MG63 (cell line): ENCODE measurements around the gene CCNY. TPM values are rescaled to one million over a fixed set of nuclear protein-coding genes. Genes with fewer than 3 reads are reported as not detected.

Experiments used
- DNase-seq: peaks from one replicate; pipeline ENCODE4 v3.0.0-alpha.2; 2020
- H3K27me3 ChIP-seq: fragments of 250-450 bp; sonication (Bioruptor Pico); 2 replicates; pipeline ENCODE4 v1.5.1; 2020; ENCODE audit warnings: mild to moderate bottlenecking, moderate library complexity
- H3K36me3 ChIP-seq: fragments of 250-450 bp; sonication (Bioruptor Pico); 2 replicates; pipeline ENCODE4 v1.5.1; 2020; ENCODE audit warnings: mild to moderate bottlenecking, moderate library complexity
- H3K4me3 ChIP-seq: fragments of 250-450 bp; sonication (Bioruptor Pico); 2 replicates; pipeline ENCODE4 v1.5.1; 2020; ENCODE audit warnings: mild to moderate bottlenecking, moderate library complexity
- H3K9me3 ChIP-seq: fragments of 250-450 bp; sonication (Bioruptor Pico); 2 replicates; pipeline ENCODE4 v1.5.1; 2020; ENCODE audit warnings: mild to moderate bottlenecking, moderate library complexity
- total RNA-seq: library from RNA; depleted of rRNA; stranded (reverse); fragments of >200 nt; shearing (Covaris generic); gene quantifications from 2 replicates; pipeline ENCODE4 v1.2.3, GENCODE V29; 2014; ENCODE audit warnings: low replicate concordance

CCNY gene
- total RNA-seq, 1 experiment from 2014 or later: 47.2 TPM

- H3K36me3 ChIP-seq: no peaks in the 10 kb centered on the region; the same call in 1 of the 2 replicates
- H3K9me3 ChIP-seq: no peaks in the 10 kb centered on the region
- no peak overlapping the region for H3K4me3 ChIP-seq
- no peaks in the 10 kb centered on the region for H3K27me3 ChIP-seq
- DNase-seq: no peak
These were observed 122.5 kb downstream of the CCNY start for GRCh38 chr10:35458500-35459448.

GRCh38 chr10:35459449-35459847, 123.1 kb downstream of the CCNY start:
- no peaks in the 10 kb centered on the region for H3K27me3 ChIP-seq
- DNase-seq: no peak
- H3K9me3 ChIP-seq: no peaks in the 10 kb centered on the region
- no peaks in the 10 kb centered on the region for H3K36me3 ChIP-seq
- H3K4me3 ChIP-seq: no peak overlapping the region

GRCh38 chr10:35460852-35461460, 124.6 kb downstream of the CCNY start:
- H3K9me3 ChIP-seq: no peaks in the 10 kb centered on the region
- H3K36me3 ChIP-seq: no peaks in the 10 kb centered on the region
- no peak overlapping the region for H3K4me3 ChIP-seq
- DNase-seq: no peak
- no peaks in the 10 kb centered on the region for H3K27me3 ChIP-seq

- Histone ChIP-seq H3K9me3 (no peaks in the 10 kb centered on the region), H3K27me3 (no peaks in the 10 kb centered on the region), H3K36me3 (no peaks in the 10 kb centered on the region), H3K4me3 (no peak overlapping the region)
- no peak for DNase-seq
These were observed 126.2 kb downstream of the CCNY start for GRCh38 chr10:35462491-35462934.

- Histone ChIP-seq H3K27me3 (no peaks in the 10 kb centered on the region), H3K4me3 (no peak overlapping the region), H3K9me3 (no peaks in the 10 kb centered on the region), H3K36me3 (no peaks in the 10 kb centered on the region)
- DNase-seq: no peak
These were observed 127.0 kb downstream of the CCNY start for GRCh38 chr10:35463105-35463867.

GRCh38 chr10:35463878-35464277, 127.6 kb downstream of the CCNY start:
- H3K9me3 ChIP-seq: no peaks in the 10 kb centered on the region
- no peak for DNase-seq
- H3K27me3 ChIP-seq: no peaks in the 10 kb centered on the region
- H3K36me3 ChIP-seq: no peaks in the 10 kb centered on the region
- no peak overlapping the region for H3K4me3 ChIP-seq

GRCh38 chr10:35464825-35465456, 128.6 kb downstream of the CCNY start:
- Histone ChIP-seq H3K27me3 (no peaks in the 10 kb centered on the region), H3K9me3 (no peaks in the 10 kb centered on the region)
- DNase-seq: no peak

GRCh38 chr10:35465673-35466072, 129.4 kb downstream of the CCNY start:
- H3K4me3 ChIP-seq: no peak overlapping the region
- H3K9me3 ChIP-seq: no peaks in the 10 kb centered on the region
- no peaks in the 10 kb centered on the region for H3K36me3 ChIP-seq
- DNase-seq: no peak
- H3K27me3 ChIP-seq: no peaks in the 10 kb centered on the region

More at GRCh38 chr10:35464825-35465456, 128.6 kb downstream of the CCNY start:
- H3K4me3 ChIP-seq: no peak overlapping the region
- no peaks in the 10 kb centered on the region for H3K36me3 ChIP-seq

GRCh38 chr10:35466170-35466569, 129.9 kb downstream of the CCNY start:
- Histone ChIP-seq H3K9me3 (no peaks in the 10 kb centered on the region), H3K4me3 (no peak overlapping the region), H3K36me3 (no peaks in the 10 kb centered on the region), H3K27me3 (no peaks in the 10 kb centered on the region)
- DNase-seq: no peak

- Histone ChIP-seq H3K27me3 (no peaks in the 10 kb centered on the region), H3K9me3 (no peaks in the 10 kb centered on the region), H3K36me3 (no peaks in the 10 kb centered on the region), H3K4me3 (no peak overlapping the region)
- DNase-seq: no peak
These were observed 130.4 kb downstream of the CCNY start for GRCh38 chr10:35466661-35467060.

- DNase-seq: no peak
- no peaks in the 10 kb centered on the region for H3K36me3 ChIP-seq
- H3K4me3 ChIP-seq: no peak overlapping the region
- H3K9me3 ChIP-seq: no peaks in the 10 kb centered on the region; the same call in 1 of the 2 replicates
- no peaks in the 10 kb centered on the region for H3K27me3 ChIP-seq
These were observed 130.9 kb downstream of the CCNY start for GRCh38 chr10:35467186-35467585.

GRCh38 chr10:35470248-35470924, 134.1 kb downstream of the CCNY start:
- no peak for DNase-seq
- H3K36me3 ChIP-seq: no peaks in the 10 kb centered on the region
- H3K4me3 ChIP-seq: no peak overlapping the region
- H3K9me3 ChIP-seq: no peaks in the 10 kb centered on the region; the same call in 1 of the 2 replicates
- no peaks in the 10 kb centered on the region for H3K27me3 ChIP-seq

- H3K36me3 ChIP-seq: no peaks in the 10 kb centered on the region
- DNase-seq: no peak
These were observed 134.6 kb downstream of the CCNY start for GRCh38 chr10:35470925-35471315.

GRCh38 chr10:35471435-35471834, 135.1 kb downstream of the CCNY start:
- H3K27me3 ChIP-seq: no peaks in the 10 kb centered on the region
- H3K36me3 ChIP-seq: no peaks in the 10 kb centered on the region
- H3K4me3 ChIP-seq: no peak overlapping the region
- H3K9me3 ChIP-seq: no peaks in the 10 kb centered on the region; the same call in 1 of the 2 replicates
- DNase-seq: no peak

More at GRCh38 chr10:35470925-35471315, 134.6 kb downstream of the CCNY start:
- Histone ChIP-seq H3K9me3 (no peaks in the 10 kb centered on the region; the same call in 1 of the 2 replicates), H3K4me3 (no peak overlapping the region), H3K27me3 (no peaks in the 10 kb centered on the region)

- no peaks in the 10 kb centered on the region for H3K27me3 ChIP-seq
- H3K4me3 ChIP-seq: no peak overlapping the region
- H3K9me3 ChIP-seq: no peaks in the 10 kb centered on the region
- peaks cover 7% of the 10 kb centered on the region; the same call in 1 of the 2 replicates for H3K36me3 ChIP-seq
- DNase-seq: no peak
These were observed 143.8 kb downstream of the CCNY start for GRCh38 chr10:35480142-35480541.

GRCh38 chr10:35481413-35481812, 145.1 kb downstream of the CCNY start:
- Histone ChIP-seq H3K9me3 (no peaks in the 10 kb centered on the region), H3K36me3 (peaks cover 7% of the 10 kb centered on the region; the same call in 1 of the 2 replicates), H3K4me3 (no peak overlapping the region), H3K27me3 (no peaks in the 10 kb centered on the region)
- no peak for DNase-seq
